ENCODE data around the gene TAF1B.
A peak's percentile ranks its signal among the peaks of the same experiment; 100 is the strongest.

Gene TAF1B

DNA sequence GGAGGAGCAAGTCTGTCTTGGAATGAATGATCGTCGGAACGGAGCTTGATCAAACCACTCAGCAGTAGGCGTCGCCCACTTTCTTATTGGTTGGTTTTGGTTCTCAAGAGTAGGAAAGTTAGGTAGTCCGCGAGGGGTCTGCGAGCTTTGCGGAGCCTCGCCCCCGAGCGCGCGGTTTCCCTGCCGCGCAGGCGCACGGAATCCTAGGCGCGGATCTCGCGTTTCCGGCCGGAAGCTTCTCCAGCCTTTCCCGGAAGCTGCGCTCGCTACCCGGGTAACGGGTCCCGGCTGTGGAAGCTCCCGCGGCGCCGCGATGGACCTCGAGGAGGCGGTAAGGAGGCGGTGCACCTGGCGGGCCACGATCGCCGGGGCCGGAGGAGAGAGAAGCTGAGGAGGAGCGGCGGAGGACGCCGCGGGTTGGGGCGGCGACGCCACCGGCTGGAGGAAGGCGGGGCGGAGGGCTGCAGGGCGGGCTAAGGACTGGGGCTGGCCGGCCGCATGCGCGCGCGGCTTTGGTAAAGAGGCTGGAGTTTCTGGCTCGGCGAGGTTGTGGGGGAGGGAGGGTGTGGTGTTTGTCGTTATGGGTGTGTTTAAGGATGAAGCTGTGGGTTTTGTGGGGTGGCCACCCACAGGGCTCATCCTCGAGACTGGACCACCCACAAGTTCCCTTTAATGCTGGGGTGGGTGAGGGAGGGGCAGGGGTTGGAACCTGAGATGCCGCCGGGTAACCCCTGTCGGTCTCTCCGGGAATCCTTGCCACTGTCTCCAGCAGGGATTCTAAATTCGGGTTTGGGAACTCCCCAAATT lies at the start of gene TAF1B:
TAF1B (plus strand) TSS at position 246 of the 807 bp plus-strand sequence; CDS start at position 314, 68 bp downstream.
- H3K9ac ChIP-seq (ENCODE audit: insufficient read length, low read depth): peak within 1 kb of the TSS; percentile 81
- no peaks in the 10 kb centered on the region for H3K27me3 ChIP-seq (ENCODE audit: insufficient read depth, insufficient read length)
- peak within 1 kb of the TSS; percentile 67 for H3K4me3 ChIP-seq (ENCODE audit: insufficient read length, low read depth)
- DNase-seq (ENCODE audit: low read depth, low spot score): peak; percentile 93
- no peaks in the 10 kb centered on the region for H3K9me3 ChIP-seq (ENCODE audit: insufficient read depth, low read length)
- TF ChIP-seq SUZ12 (IDR thresholded peaks at IDR 0.05; ENCODE audit: extremely low read depth, insufficient read depth, insufficient read length): no peak
- TF ChIP-seq ZNF274 (IDR thresholded peaks at IDR 0.05; ENCODE audit: low read depth, low read length): no peak
- no peak for TF ChIP-seq YY1 (IDR thresholded peaks at IDR 0.05; ENCODE audit: insufficient read depth, insufficient read length)
- peaks cover 3% of the 10 kb centered on the region for H3K4me1 ChIP-seq (ENCODE audit: insufficient read depth, insufficient read length)
- peaks cover 22% of the 10 kb centered on the region for H3K36me3 ChIP-seq (ENCODE audit: insufficient read depth, insufficient read length, low read length)

DNA sequence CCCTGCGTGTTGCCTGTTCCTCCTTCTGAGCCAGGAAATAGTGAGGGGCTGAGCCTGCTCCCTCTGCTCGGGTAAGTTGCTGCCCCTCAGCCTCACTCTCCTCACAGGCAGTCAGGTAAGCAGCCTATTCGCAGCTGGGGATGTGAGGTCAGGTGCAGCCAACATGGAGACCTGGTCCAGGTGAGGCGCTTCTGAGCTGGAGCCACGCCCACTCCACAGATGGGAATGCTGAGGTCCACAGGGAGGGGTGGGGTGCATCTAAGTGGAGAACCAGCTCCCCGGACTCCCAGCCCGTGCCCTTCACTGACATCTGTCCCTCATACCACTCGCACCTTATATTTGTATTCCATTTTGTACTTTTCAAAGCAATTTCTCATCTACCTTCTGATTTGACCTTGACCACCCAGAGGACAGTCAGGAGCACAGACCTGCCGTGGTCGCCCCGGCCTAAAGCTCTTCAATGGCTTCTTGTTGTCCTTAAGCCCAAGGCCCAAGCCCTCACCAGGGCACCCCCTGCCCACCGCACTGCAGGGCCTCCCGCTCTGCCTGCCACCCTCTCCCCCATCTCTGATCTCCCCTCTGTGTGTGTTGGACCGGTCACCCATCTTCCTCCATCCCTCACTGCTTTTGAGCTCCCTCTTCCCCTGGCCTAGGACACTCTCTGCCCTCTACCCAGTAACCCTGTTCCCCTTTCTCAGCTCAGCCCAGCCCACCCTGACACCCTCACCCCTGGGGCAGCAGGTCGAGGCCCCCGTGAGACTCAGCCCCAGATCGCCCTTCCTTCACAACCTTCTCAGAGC lies 49.2 kb upstream of the TAF1B start:
- Histone ChIP-seq H3K9ac (ENCODE audit: insufficient read length, low read depth) (no peak overlapping the region), H3K9me3 (ENCODE audit: insufficient read depth, low read length) (no peaks in the 10 kb centered on the region), H3K4me1 (ENCODE audit: insufficient read depth, insufficient read length) (peaks cover 1% of the 10 kb centered on the region), H3K4me3 (ENCODE audit: insufficient read length, low read depth) (no peak overlapping the region), H3K27me3 (ENCODE audit: insufficient read depth, insufficient read length) (no peaks in the 10 kb centered on the region), H3K36me3 (ENCODE audit: insufficient read depth, insufficient read length, low read length) (no peaks in the 10 kb centered on the region)
- DNase-seq (ENCODE audit: low read depth, low spot score): no peak
- TF ChIP-seq ZNF274 (IDR thresholded peaks at IDR 0.05; ENCODE audit: low read depth, low read length) (no peak), YY1 (IDR thresholded peaks at IDR 0.05; ENCODE audit: insufficient read depth, insufficient read length) (no peak), SUZ12 (IDR thresholded peaks at IDR 0.05; ENCODE audit: extremely low read depth, insufficient read depth, insufficient read length) (no peak)

DNA sequence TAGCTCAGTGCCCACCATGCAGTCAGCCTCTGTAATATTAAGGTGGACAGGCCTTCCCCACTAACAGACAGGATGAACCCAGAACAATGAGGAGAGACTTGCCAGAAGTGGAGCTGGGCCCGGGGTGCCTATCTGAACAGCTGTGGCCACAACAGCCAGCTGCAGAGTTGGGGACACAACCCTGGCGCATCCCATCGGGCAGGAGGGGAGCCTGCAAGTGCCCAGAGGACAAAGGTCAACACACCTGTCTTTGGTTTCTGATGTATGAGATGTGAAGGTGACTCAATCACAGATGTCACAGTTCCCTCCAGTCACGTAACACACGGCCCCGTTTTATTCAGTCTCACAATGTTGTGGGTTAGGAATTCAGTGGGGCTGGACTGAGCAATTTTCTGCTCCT lies 48.2 kb upstream of the TAF1B start:
- H3K9me3 ChIP-seq (ENCODE audit: insufficient read depth, low read length): no peaks in the 10 kb centered on the region
- H3K4me3 ChIP-seq (ENCODE audit: insufficient read length, low read depth): no peak overlapping the region
- TF ChIP-seq SUZ12 (IDR thresholded peaks at IDR 0.05; ENCODE audit: extremely low read depth, insufficient read depth, insufficient read length) (no peak), YY1 (IDR thresholded peaks at IDR 0.05; ENCODE audit: insufficient read depth, insufficient read length) (no peak), ZNF274 (IDR thresholded peaks at IDR 0.05; ENCODE audit: low read depth, low read length) (no peak)
- no peaks in the 10 kb centered on the region for H3K36me3 ChIP-seq (ENCODE audit: insufficient read depth, insufficient read length, low read length)
- no peak for DNase-seq (ENCODE audit: low read depth, low spot score)
- H3K27me3 ChIP-seq (ENCODE audit: insufficient read depth, insufficient read length): no peaks in the 10 kb centered on the region
- no peak overlapping the region for H3K9ac ChIP-seq (ENCODE audit: insufficient read length, low read depth)
- H3K4me1 ChIP-seq (ENCODE audit: insufficient read depth, insufficient read length): peaks cover 3% of the 10 kb centered on the region

DNA sequence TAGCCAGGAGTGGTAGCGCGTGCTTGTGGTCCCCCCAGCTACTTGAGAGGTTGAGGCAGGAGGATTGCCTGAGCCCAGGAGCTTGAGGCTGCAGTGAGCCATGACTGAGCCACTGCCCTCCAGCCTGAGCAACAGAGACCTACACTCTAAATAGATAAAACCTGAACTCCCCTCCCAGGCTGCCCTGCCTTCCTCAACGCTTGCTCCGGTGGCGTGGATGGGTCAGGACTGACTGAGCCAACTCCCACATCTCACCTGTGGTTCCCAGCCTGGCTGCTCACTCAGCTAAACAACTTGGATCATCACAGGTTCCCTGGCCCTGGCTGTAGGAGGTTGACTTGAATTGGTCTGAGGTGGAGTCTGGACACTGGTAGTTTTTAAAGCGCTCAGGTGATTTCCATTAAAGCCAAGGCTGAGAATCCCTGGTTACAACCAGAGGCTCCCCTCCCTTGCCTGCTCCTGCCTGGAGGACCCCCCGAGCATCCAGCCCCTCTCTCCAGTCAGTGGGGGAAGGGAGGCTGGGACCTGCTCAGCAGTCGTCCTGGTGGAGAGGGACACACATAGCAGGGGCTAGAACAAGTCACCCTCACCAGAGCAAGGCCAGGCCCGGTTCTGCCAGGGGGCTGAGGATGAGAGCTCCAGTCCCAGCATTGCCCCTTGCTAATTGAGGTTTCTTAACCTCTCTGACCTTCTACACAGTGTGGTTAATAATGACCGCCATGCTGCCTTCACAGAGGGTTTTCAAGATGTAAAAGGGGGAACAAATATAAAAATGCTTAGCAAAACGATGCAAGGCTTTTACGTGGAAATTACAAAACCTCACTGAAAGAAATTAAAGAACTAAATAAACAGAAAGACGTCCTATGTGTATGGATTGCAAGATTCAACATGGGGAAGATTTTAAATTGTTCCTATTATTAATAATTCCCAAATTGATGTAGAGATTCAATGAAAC lies 46.9 kb upstream of the TAF1B start:
- no peak overlapping the region for H3K4me3 ChIP-seq (ENCODE audit: insufficient read length, low read depth)
- no peak overlapping the region for H3K9ac ChIP-seq (ENCODE audit: insufficient read length, low read depth)
- H3K36me3 ChIP-seq (ENCODE audit: insufficient read depth, insufficient read length, low read length): no peaks in the 10 kb centered on the region
- H3K9me3 ChIP-seq (ENCODE audit: insufficient read depth, low read length): no peaks in the 10 kb centered on the region
- no peaks in the 10 kb centered on the region for H3K27me3 ChIP-seq (ENCODE audit: insufficient read depth, insufficient read length)
- no peak for TF ChIP-seq SUZ12 (IDR thresholded peaks at IDR 0.05; ENCODE audit: extremely low read depth, insufficient read depth, insufficient read length)
- no peak for TF ChIP-seq YY1 (IDR thresholded peaks at IDR 0.05; ENCODE audit: insufficient read depth, insufficient read length)
- TF ChIP-seq ZNF274 (IDR thresholded peaks at IDR 0.05; ENCODE audit: low read depth, low read length): no peak
- peaks cover 11% of the 10 kb centered on the region for H3K4me1 ChIP-seq (ENCODE audit: insufficient read depth, insufficient read length)
- no peak for DNase-seq (ENCODE audit: low read depth, low spot score)

GRCh38 chr2:9797086-9797485 lies 46.2 kb upstream of the TAF1B start:
- TF ChIP-seq ZNF274 (IDR thresholded peaks at IDR 0.05; ENCODE audit: low read depth, low read length): no peak
- TF ChIP-seq YY1 (IDR thresholded peaks at IDR 0.05; ENCODE audit: insufficient read depth, insufficient read length): no peak
- TF ChIP-seq SUZ12 (IDR thresholded peaks at IDR 0.05; ENCODE audit: extremely low read depth, insufficient read depth, insufficient read length): no peak
- peaks cover 17% of the 10 kb centered on the region for H3K4me1 ChIP-seq (ENCODE audit: insufficient read depth, insufficient read length)
- no peak for DNase-seq (ENCODE audit: low read depth, low spot score)
- H3K27me3 ChIP-seq (ENCODE audit: insufficient read depth, insufficient read length): no peaks in the 10 kb centered on the region
- H3K4me3 ChIP-seq (ENCODE audit: insufficient read length, low read depth): no peak overlapping the region
- no peaks in the 10 kb centered on the region for H3K36me3 ChIP-seq (ENCODE audit: insufficient read depth, insufficient read length, low read length)
- H3K9me3 ChIP-seq (ENCODE audit: insufficient read depth, low read length): no peaks in the 10 kb centered on the region
- no peak overlapping the region for H3K9ac ChIP-seq (ENCODE audit: insufficient read length, low read depth)

- Histone ChIP-seq H3K27me3 (ENCODE audit: insufficient read depth, insufficient read length) (no peaks in the 10 kb centered on the region), H3K4me1 (ENCODE audit: insufficient read depth, insufficient read length) (peaks cover 18% of the 10 kb centered on the region), H3K4me3 (ENCODE audit: insufficient read length, low read depth) (no peak overlapping the region), H3K36me3 (ENCODE audit: insufficient read depth, insufficient read length, low read length) (no peaks in the 10 kb centered on the region), H3K9ac (ENCODE audit: insufficient read length, low read depth) (no peak overlapping the region), H3K9me3 (ENCODE audit: insufficient read depth, low read length) (no peaks in the 10 kb centered on the region)
- no peak for DNase-seq (ENCODE audit: low read depth, low spot score)
- no peak for TF ChIP-seq ZNF274 (IDR thresholded peaks at IDR 0.05; ENCODE audit: low read depth, low read length)
- TF ChIP-seq YY1 (IDR thresholded peaks at IDR 0.05; ENCODE audit: insufficient read depth, insufficient read length): no peak
- TF ChIP-seq SUZ12 (IDR thresholded peaks at IDR 0.05; ENCODE audit: extremely low read depth, insufficient read depth, insufficient read length): no peak
These were observed 45.4 kb upstream of the TAF1B start for GRCh38 chr2:9797681-9798556.
